Suppressor macrophage treated with lipopolysaccharide for 1 hour (primary cell): ENCODE measurements around the gene ITK.
A peak's percentile ranks its signal among the peaks of the same experiment; 100 is the strongest.

Experiments
- DNase-seq, 3 donors: peaks; one replicate each; pipeline ENCODE4 v3.0.0-alpha.2; 2020 to 2022

The ITK gene

GRCh38 chr5:157283434-157283833 is 102.8 kb downstream of the ITK start:
- DNase-seq, result no peak

GRCh38 chr5:157284458-157285212 is 104.0 kb downstream of the ITK start:
- no peak for DNase-seq

DNA sequence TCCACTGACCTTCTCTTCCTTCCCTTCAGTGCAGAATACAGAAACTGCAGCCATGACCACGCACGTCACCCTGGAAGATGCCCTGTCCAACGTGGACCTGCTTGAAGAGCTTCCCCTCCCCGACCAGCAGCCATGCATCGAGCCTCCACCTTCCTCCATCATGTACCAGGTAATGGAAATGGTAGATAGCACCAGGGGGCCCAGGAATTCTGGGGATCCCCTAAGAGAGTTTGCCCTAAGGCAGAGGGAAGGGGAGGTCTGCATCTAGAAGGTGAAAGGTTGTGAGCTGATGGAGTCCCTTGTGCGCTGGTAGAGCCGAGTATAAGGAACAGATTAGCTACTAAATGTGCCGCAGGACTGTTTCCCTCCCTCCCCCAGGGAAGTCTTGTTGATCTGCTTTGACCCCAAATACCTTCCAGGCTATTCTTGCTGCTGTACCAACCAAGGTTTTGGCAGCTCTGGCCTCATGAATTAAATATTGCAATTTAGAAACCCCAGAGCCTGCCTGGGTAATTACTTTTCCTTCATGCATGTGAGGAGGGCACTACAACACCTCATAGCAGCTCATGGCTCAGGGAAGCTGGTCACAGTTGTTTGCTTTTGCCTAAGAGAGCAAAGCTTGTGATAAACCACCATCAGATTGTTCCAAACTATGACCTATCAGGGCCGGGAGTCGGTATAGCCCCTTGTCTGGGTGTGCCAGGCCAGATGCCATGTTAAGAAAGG is 104.8 kb downstream of the ITK start:
- no peak for DNase-seq

- no peak for DNase-seq
Measured at GRCh38 chr5:157286761-157287211, 106.1 kb downstream of the ITK start.

DNA sequence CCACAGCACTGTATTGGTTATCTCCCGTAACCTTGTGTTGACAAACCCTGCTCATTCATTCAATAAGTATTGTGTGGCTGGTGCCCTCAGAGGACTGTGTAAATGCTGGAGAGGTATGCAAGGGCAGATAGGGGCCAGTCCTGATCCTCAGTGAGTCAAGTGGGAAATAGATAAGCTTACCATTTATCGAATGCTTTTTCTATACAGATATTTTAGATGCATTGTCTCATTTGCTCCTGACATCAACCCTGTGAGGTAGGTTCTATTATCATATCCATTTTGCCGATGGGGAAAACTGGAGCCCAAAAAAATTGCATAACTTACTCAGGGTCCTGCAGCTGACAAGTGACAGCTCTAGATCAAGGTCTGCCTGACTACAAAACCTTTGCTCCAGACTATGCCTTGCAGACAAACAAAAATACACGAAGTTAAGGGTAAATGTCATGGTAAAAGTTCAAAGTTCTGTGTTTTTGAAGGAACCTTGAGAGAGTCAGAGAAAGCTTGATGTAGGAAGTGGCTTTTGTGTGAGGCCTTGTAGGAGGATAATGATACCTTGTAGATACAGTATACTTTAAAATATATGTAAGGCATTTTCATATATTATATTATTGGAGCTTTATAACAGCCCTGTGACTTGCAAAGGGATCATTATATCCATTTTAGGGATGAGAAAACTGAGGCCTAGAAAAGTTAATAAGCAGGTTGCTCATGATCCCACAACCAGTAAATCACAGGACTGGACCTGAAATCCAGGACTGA is 107.9 kb downstream of the ITK start:
- DNase-seq, result no peak

DNA sequence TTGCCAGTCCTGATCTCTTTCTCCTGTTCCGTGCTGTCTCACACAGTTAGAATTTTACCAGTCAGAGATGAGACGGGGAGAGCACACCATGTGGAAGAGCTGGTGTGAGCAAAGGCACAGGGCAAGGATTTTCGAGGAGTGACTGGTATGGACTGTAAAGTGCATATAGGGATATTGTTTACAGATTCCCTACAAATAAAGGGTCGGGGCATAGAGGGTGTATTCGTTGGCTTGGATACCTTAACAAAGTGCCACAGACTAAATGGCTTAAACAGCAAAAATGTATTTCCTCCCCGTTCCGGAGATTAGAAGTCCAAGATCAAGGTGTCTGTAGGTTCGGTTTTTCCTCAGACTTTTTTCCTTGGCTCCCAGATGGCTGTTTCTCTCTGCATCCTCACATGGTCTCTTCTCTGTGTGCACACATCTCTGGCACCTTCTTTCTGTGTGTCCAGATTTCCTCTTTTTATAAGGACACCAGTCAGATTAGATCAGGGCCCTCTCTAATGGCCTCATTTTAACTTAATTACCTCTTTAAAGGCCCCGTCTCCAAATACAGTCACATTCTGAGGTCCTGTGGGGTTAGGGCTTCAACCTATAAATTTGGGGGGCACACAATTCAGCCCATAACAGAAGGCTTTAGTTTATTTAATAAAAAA is 108.7 kb downstream of the ITK start:
- no peak for DNase-seq

- DNase-seq, result peak; percentile 44 to 57 (median 57)
Measured at GRCh38 chr5:157290156-157290980, 109.7 kb downstream of the ITK start.

DNA sequence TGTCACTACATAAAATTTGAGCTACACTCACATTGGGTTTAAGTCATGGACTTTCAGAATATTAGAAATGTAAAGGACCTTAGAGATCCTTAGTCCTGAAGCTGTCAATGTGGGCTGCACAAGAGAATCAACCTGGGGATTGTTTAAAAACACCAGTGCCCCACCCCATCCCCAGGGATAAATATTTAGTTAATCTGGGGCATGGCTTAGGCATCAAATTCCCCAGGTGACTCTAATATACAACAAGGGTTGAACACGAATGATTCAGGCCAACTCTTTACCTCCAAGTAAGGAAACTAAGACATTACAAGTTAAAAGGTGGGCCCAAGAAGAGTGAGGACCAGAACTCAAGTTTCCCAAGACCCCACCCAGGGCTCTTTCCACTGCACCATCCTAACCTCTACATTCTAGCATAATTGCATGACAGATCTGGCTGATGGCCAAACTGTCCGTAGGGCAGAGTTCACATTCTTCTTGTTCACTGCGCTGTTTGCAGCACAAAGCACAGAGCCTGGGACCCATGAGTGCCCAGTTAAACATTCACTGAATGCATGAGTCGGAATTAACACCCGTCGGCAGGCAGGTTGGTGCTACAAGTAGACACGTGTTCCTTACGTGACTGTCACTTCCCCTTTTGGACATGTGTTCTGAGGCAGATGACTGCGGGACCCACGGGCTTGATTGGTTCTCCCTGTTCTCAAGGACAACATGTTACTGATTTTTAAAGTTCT is 110.5 kb downstream of the ITK start:
- DNase-seq, result peak; percentile 42 to 53 (median 49)

DNA sequence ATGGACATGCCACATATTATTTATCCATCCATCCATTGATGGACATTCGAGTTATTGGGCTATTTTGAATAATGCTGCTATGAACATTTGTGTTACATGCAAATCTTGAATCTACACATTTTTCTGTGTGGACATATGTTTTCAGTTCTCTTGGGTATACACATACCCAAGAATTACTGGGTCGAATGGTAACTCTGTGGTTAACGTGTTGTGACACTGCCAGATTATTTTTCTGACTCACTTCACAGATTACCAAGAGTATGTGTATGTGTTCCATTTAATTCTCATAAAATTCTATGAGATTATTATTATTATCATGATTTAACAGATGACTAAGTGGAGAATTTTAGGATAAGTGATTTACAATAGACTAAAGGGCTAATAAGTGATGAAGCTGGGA is 112.0 kb downstream of the ITK start:
- no peak for DNase-seq

GRCh38 chr5:157294407-157295091 is 113.9 kb downstream of the ITK start:
- peak; percentile 25 to 49 (median 37) for DNase-seq

GRCh38 chr5:157295247-157295646 is 114.6 kb downstream of the ITK start:
- DNase-seq, result no peak

DNA sequence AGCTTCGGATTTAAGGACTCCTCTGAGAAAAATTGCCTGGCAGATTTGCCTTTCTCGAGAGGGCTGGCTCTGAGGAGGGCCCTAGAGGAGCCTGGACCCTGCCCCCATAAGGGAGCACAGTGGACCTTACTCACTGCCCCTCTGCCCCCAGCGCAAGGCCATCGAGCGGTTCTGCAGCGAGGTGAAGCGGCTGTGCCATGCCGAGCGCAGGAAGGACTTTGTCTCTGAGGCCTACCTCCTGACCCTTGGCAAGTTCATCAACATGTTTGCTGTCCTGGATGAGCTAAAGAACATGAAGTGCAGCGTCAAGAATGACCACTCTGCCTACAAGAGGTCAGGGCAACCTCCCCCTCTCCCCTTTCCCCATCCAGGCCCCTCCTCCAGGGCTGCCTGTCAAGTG is 119.9 kb downstream of the ITK start:
- DNase-seq, result no peak

GRCh38 chr5:157301066-157301465 is 120.4 kb downstream of the ITK start:
- DNase-seq, result no peak

DNA sequence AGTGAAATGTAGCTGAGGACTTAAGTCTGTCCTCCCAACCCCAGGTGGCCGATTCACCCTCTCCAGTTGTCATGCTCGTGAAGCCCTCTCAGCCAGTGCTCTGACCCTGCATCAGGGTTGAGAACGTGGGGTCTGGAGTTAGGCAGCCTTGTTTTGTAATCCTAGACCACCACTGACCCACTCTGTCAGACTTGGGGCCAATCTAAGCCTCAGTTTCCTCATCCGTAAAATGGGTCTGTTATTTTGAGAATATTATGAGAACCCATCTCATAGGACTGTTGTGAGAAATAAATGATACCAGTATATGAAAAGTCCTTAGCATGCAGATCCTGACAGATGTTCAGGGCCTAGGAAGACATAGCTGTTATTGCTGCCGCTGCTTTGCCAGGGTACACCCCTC is 122.4 kb downstream of the ITK start:
- DNase-seq, result no peak

GRCh38 chr5:157303667-157304327 is 123.2 kb downstream of the ITK start:
- no peak for DNase-seq
